IMR-90 (cell line): ENCODE data around the gene C1orf52. TPM values are rescaled to one million over a fixed set of nuclear protein-coding genes. Genes with fewer than 3 reads are reported as not detected.

Source experiments
- ATAC-seq: fragments of 200-7000 bp; cut with Tn5 transposase; 2 replicates; pipeline ENCODE4 v1.9.1; 2020; ENCODE audit warnings: low read depth, mild to moderate bottlenecking, moderate library complexity
- BruUV-seq: library from RNA; stranded (reverse); fragments of 400-500 nt; replicated peaks from 2 replicates; lab custom pipeline; 2021; lab: Mats Ljungman, UMichigan
- CTCF ChIA-PET: fragments of 300-600 bp; formaldehyde crosslinking; extraction: SDS; loops from one replicate; lab custom pipeline; 2021; ENCODE audit warnings: antibody characterized with exemption; lab: Yijun Ruan, JAX
- POLR2A ChIA-PET: fragments of 300-600 bp; sonication (Branson Sonifier 250); formaldehyde crosslinking; loops from one replicate; lab custom pipeline; 2022; ENCODE audit warnings: antibody characterized with exemption; ENCODE audit not compliant: unreplicated experiment; lab: Charles Lee
- DNase-seq: peaks from one replicate; pipeline ENCODE4 v3.0.0; 2013
- H2AFZ ChIP-seq: replicated peaks from 2 replicates; pipeline ENCODE3; 2013; ENCODE audit warnings: low read length, mild to moderate bottlenecking; ENCODE audit not compliant: poor library complexity
- H2AK5ac ChIP-seq: 2 replicates; pipeline ENCODE4 v1.6.1; 2013; ENCODE audit warnings: low read depth, low read length, inconsistent platforms
- H2AK9ac ChIP-seq: replicated peaks from 2 replicates; pipeline ENCODE3; 2013; ENCODE audit warnings: mild to moderate bottlenecking, low read depth, low read length, moderate library complexity; ENCODE audit not compliant: poor library complexity
- H2BK120ac ChIP-seq: 2 replicates; pipeline ENCODE4 v1.6.1; 2013; ENCODE audit warnings: low read depth, low read length, inconsistent platforms
- H2BK15ac ChIP-seq: 3 replicates; pipeline ENCODE4 v1.6.1; 2013; ENCODE audit warnings: low read depth, low read length, inconsistent platforms
- H2BK20ac ChIP-seq: 2 replicates; pipeline ENCODE4 v1.6.1; 2013; ENCODE audit warnings: low read depth, mild to moderate bottlenecking, inconsistent platforms, low read length, moderate library complexity
- H2BK5ac ChIP-seq: 2 replicates; pipeline ENCODE4 v1.6.1; 2013; ENCODE audit warnings: mild to moderate bottlenecking, low read depth, low read length, inconsistent platforms; ENCODE audit not compliant: poor library complexity, severe bottlenecking
- H3K14ac ChIP-seq: replicated peaks from 2 replicates; pipeline ENCODE4 v1.6.1; 2013; ENCODE audit warnings: low read depth, low read length, inconsistent platforms
- H3K18ac ChIP-seq: 2 replicates; pipeline ENCODE4 v1.6.1; 2013; ENCODE audit warnings: low read depth, low read length, control low read depth
- H3K23ac ChIP-seq: 2 replicates; pipeline ENCODE4 v1.6.1; 2013; ENCODE audit warnings: low read depth, low read length, inconsistent platforms
- H3K27ac ChIP-seq: 2 replicates; pipeline ENCODE4 v1.5.1; 2013; ENCODE audit warnings: mild to moderate bottlenecking, control low read depth, low read length; ENCODE audit not compliant: insufficient read depth
- H3K27me3 ChIP-seq: 2 replicates; pipeline ENCODE4 v1.6.1; 2013; ENCODE audit warnings: low read length; ENCODE audit not compliant: control insufficient read depth, insufficient read depth
- H3K36me3 ChIP-seq: 2 replicates; pipeline ENCODE4 v1.6.1; 2013; ENCODE audit warnings: low read length, mixed read lengths; ENCODE audit not compliant: control insufficient read depth, insufficient read depth
- H3K4ac ChIP-seq: 2 replicates; pipeline ENCODE4 v1.6.1; 2013; ENCODE audit warnings: low read depth, low read length, inconsistent platforms
- H3K4me1 ChIP-seq: 2 replicates; pipeline ENCODE4 v1.6.1; 2013; ENCODE audit warnings: low read length, mixed read lengths; ENCODE audit not compliant: control insufficient read depth, insufficient read depth
- H3K4me2 ChIP-seq: 2 replicates; pipeline ENCODE4 v1.6.1; 2013; ENCODE audit warnings: low read depth, mild to moderate bottlenecking, control low read depth, low read length, moderate library complexity
- H3K4me3 ChIP-seq: 2 replicates; pipeline ENCODE4 v1.5.1; 2013; ENCODE audit warnings: low read depth, mild to moderate bottlenecking, control low read depth, low read length, moderate library complexity; ENCODE audit not compliant: insufficient read depth
- H3K56ac ChIP-seq: 2 replicates; pipeline ENCODE4 v1.6.1; 2013; ENCODE audit warnings: low read length, inconsistent platforms; ENCODE audit not compliant: insufficient read depth; ENCODE audit errors: extremely low read depth
- H3K79me1 ChIP-seq, 2 experiments: 2 replicates each; pipeline ENCODE4 v1.6.1; 2013; ENCODE audit warnings: low read length in 2 of 2, inconsistent platforms in 1 of 2, low read depth in 1 of 2
- H3K9ac ChIP-seq: 2 replicates; pipeline ENCODE4 v1.6.1; 2013; ENCODE audit warnings: low read depth, low read length, control low read depth
- H3K9me1 ChIP-seq: 2 replicates; pipeline ENCODE4 v1.6.1; 2013; ENCODE audit warnings: low read length, inconsistent platforms; ENCODE audit not compliant: insufficient read depth
- H3K9me3 ChIP-seq: 2 replicates; pipeline ENCODE4 v1.6.1; 2013; ENCODE audit warnings: low read length; ENCODE audit not compliant: control insufficient read depth, insufficient read depth
- H4K20me1 ChIP-seq: 2 replicates; pipeline ENCODE4 v1.6.1; 2013; ENCODE audit warnings: low read length, inconsistent platforms; ENCODE audit not compliant: insufficient read depth
- H4K5ac ChIP-seq: 2 replicates; pipeline ENCODE4 v1.6.1; 2013; ENCODE audit warnings: mild to moderate bottlenecking, low read depth, low read length, control low read depth
- H4K8ac ChIP-seq, 2 experiments: 2 replicates each; pipeline ENCODE4 v1.6.1; 2013; ENCODE audit warnings: low read depth in 2 of 2, low read length in 2 of 2, control low read depth in 1 of 2, inconsistent platforms in 1 of 2
- H4K91ac ChIP-seq: 2 replicates; pipeline ENCODE4 v1.6.1; 2013; ENCODE audit warnings: low read depth, low read length, inconsistent platforms; ENCODE audit not compliant: insufficient read depth
- BHLHE40 ChIP-seq: fragments of 150-350 bp; IDR thresholded peaks from 2 replicates; pipeline ENCODE4 v1.6.1; 2016; ENCODE audit warnings: mild to moderate bottlenecking, low read depth, low read length
- CEBPB ChIP-seq: IDR thresholded peaks from 2 replicates; pipeline ENCODE4 v1.6.1; 2012; ENCODE audit warnings: low read depth, low read length, improper control_type of control experiment
- FOS ChIP-seq: fragments of 150-350 bp; IDR thresholded peaks from 2 replicates; pipeline ENCODE4 v1.6.1; 2016; ENCODE audit warnings: low read depth, low read length
- MAFK ChIP-seq: IDR thresholded peaks from 2 replicates; pipeline ENCODE4 v1.6.1; 2012; ENCODE audit warnings: low read depth, low read length, improper control_type of control experiment
- MAZ ChIP-seq: IDR thresholded peaks from 2 replicates; pipeline ENCODE4 v1.6.1; 2012; ENCODE audit warnings: low read depth, mild to moderate bottlenecking, low read length, improper control_type of control experiment, moderate library complexity, borderline replicate concordance
- MXI1 ChIP-seq: IDR thresholded peaks from 2 replicates; pipeline ENCODE4 v1.6.1; 2012; ENCODE audit warnings: low read depth, mild to moderate bottlenecking, low read length, moderate library complexity, borderline replicate concordance
- NFE2L2 ChIP-seq: fragments of 150-350 bp; IDR thresholded peaks from 2 replicates; pipeline ENCODE4 v1.6.1; 2016; ENCODE audit warnings: low read depth, mild to moderate bottlenecking, low read length
- POLR2A ChIP-seq: IDR thresholded peaks from 2 replicates; pipeline ENCODE4 v1.6.1; 2012; ENCODE audit warnings: mild to moderate bottlenecking, low read depth, low read length
- RAD21 ChIP-seq: IDR thresholded peaks from 2 replicates; pipeline ENCODE4 v1.6.1; 2012; ENCODE audit warnings: low read length, improper control_type of control experiment
- RCOR1 ChIP-seq: IDR thresholded peaks from 2 replicates; pipeline ENCODE4 v1.6.1; 2012; ENCODE audit warnings: mild to moderate bottlenecking, low read length, improper control_type of control experiment; ENCODE audit not compliant: insufficient replicate concordance
- RFX5 ChIP-seq: IDR thresholded peaks from 2 replicates; pipeline ENCODE4 v1.8.0; 2012; ENCODE audit warnings: low read depth, mild to moderate bottlenecking, low read length, moderate library complexity
- SMC3 ChIP-seq: fragments of 150-350 bp; IDR thresholded peaks from 2 replicates; pipeline ENCODE4 v1.6.1; 2016; ENCODE audit warnings: low read depth, mild to moderate bottlenecking, antibody characterized with exemption, low read length, moderate library complexity
- WGBS, 2 experiments: methylation state at CpG; one replicate each; pipeline versions ENCODE4 v1.1.5 to v1.1.7; 2013; ENCODE audit warnings: missing lambda C conversion rate in 2 of 2; ENCODE audit not compliant: insufficient read length in 1 of 2; ENCODE audit errors: extremely low coverage in 2 of 2; 5-methylcytosine and 5-hydroxymethylcytosine counted together
- dilution Hi-C: fragments of 300-500 bp; cut with HindIII; formaldehyde crosslinking; loops from one replicate; pipeline ENCODE4 v1.14.3; 2018; ENCODE audit warnings: low sequenced_read_pairs; ENCODE audit not compliant: unreplicated experiment
- in situ Hi-C: fragments of 300-500 bp; cut with MboI; formaldehyde crosslinking; loops from 3 replicates; pipeline ENCODE4 v1.14.3; 2019; ENCODE audit warnings: low sequenced_read_pairs, inconsistent platforms, mixed read lengths
- intact Hi-C: fragments of 100-400 bp; cut with micrococcal nuclease; formaldehyde crosslinking; loops from 2 replicates; pipeline ENCODE4 v1.10.0; 2022
- polyA plus RNA-seq, 3 experiments: library from polyadenylated mRNA; depleted of rRNA; stranded (reverse); fragments of >200 nt; gene quantifications; 2 replicates each; pipeline ENCODE4 v1.2.3, GENCODE V29; 2012; ENCODE audit warnings: low replicate concordance in 1 of 3
- total RNA-seq: library from RNA; depleted of rRNA; stranded (reverse); fragments of >200 nt; gene quantifications from 2 replicates; pipeline ENCODE4 v1.2.3, GENCODE V29; 2012
- TF ChIP-seq, protein P1 (sequence below): fragments of 150-350 bp; IDR thresholded peaks from 2 replicates; pipeline ENCODE4 v1.6.1; 2017; ENCODE audit warnings: mild to moderate bottlenecking, antibody characterized with exemption, low read length, low read depth
- TF ChIP-seq, protein P2 (sequence below): fragments of 150-350 bp; IDR thresholded peaks from 2 replicates; pipeline ENCODE4 v1.6.1; 2016; ENCODE audit warnings: low read depth, mild to moderate bottlenecking, low read length, moderate library complexity, borderline replicate concordance

C1orf52 gene
- total and polyA plus RNA-seq, 2 of the 4 experiments (the other 2 are of a cell fraction): 16.3 to 33.5 TPM

DNA sequence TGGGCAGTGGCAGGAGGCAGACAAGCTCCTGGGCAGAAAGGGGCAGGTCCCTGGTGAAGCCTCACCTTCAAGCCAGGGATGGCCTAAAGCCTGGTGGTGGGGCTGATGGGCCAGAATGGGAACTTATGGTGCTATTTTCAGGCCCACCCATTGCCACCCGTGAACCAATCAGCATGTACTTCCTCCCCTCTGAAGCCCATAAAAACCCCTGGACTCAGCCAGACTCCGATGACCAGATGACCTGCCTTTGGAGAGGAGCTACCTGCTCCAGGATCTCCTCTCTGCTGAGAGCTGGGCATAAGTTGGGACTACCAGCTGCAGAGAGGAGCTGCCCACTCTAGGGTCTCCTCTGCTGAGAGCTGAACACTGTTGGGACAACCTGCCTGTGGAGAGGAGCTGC lies 24.7 kb upstream of the C1orf52 start:
- ChIA-PET POLR2A (no interaction called here), CTCF (no interaction called here)
- no peak overlapping the region for H3K56ac ChIP-seq
- H3K18ac ChIP-seq: no peak overlapping the region
- peaks cover 4% of the 10 kb centered on the region for H3K4me1 ChIP-seq
- H3K27ac ChIP-seq: no peak overlapping the region
- no peak overlapping the region for H2BK120ac ChIP-seq
- no peak overlapping the region for H3K9ac ChIP-seq
- no peak overlapping the region for H3K4ac ChIP-seq
- H3K79me1 ChIP-seq: peaks cover 0 to 6% of the 10 kb centered on the region in 2 experiments; a peak in 2 of 4 replicates
- H4K8ac ChIP-seq: no peak overlapping the region
- H4K5ac ChIP-seq: no peak overlapping the region
- no peak overlapping the region for H2BK20ac ChIP-seq
- no peak for DNase-seq
- no peaks in the 10 kb centered on the region for H3K36me3 ChIP-seq
- TF ChIP-seq MAFK (no peak), BHLHE40 (no peak), FOS (no peak), MXI1 (no peak), NFE2L2 (no peak), POLR2A (no peak), RCOR1 (no peak), MAZ (no peak), RAD21 (no peak), SMC3 (no peak), RFX5 (no peak), CEBPB (no peak)
- TF ChIP-seq, protein P1, sequence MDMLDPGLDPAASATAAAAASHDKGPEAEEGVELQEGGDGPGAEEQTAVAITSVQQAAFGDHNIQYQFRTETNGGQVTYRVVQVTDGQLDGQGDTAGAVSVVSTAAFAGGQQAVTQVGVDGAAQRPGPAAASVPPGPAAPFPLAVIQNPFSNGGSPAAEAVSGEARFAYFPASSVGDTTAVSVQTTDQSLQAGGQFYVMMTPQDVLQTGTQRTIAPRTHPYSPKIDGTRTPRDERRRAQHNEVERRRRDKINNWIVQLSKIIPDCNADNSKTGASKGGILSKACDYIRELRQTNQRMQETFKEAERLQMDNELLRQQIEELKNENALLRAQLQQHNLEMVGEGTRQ: no peak
- TF ChIP-seq, protein P2, sequence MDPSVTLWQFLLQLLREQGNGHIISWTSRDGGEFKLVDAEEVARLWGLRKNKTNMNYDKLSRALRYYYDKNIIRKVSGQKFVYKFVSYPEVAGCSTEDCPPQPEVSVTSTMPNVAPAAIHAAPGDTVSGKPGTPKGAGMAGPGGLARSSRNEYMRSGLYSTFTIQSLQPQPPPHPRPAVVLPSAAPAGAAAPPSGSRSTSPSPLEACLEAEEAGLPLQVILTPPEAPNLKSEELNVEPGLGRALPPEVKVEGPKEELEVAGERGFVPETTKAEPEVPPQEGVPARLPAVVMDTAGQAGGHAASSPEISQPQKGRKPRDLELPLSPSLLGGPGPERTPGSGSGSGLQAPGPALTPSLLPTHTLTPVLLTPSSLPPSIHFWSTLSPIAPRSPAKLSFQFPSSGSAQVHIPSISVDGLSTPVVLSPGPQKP: no peak
- ATAC-seq: no peak
- H3K4me2 ChIP-seq: no peak overlapping the region
- no peak overlapping the region for H2BK5ac ChIP-seq
- H3K4me3 ChIP-seq: no peak overlapping the region
- no peak overlapping the region for H2AFZ ChIP-seq
- no peak overlapping the region for H2AK9ac ChIP-seq
- dilution Hi-C loops (no loop called here), in situ Hi-C loops (no loop called here), intact Hi-C loops (no loop called here)
- no TSS peak for BruUV-seq
- no peaks in the 10 kb centered on the region for H3K27me3 ChIP-seq
- no peak overlapping the region for H2AK5ac ChIP-seq
- H2BK15ac ChIP-seq: no peak overlapping the region
- H3K23ac ChIP-seq: no peak overlapping the region
- H4K91ac ChIP-seq: no peak overlapping the region
- H3K9me3 ChIP-seq: no peaks in the 10 kb centered on the region
- no peaks in the 10 kb centered on the region for H4K20me1 ChIP-seq
- 80% methylated on average over 1 of the region's 2 CpGs; no CpG with 5 or more reads in 1 of the 2 experiments for WGBS, 2 experiments
- peaks cover 6% of the 10 kb centered on the region for H3K9me1 ChIP-seq
- no peak overlapping the region for H3K14ac ChIP-seq
